Activated CD8-positive, alpha-beta memory T cell treated with anti-CD3 and anti-CD28 coated beads, Interleukin-2, amount 50 U/mL, for 4 hours (primary cell): ENCODE measurements around the gene TMEM119.
A peak's percentile ranks its signal among the peaks of the same experiment; 100 is the strongest.
"Not testable (repeated sequence)": the region's sequence is repeated elsewhere in the genome, so short reads cannot be mapped to it uniquely, and the experiment has no call there.

Source experiments
- DNase-seq: peaks from one replicate; pipeline ENCODE4 v3.0.0-alpha.2; 2020

The TMEM119 gene

DNA sequence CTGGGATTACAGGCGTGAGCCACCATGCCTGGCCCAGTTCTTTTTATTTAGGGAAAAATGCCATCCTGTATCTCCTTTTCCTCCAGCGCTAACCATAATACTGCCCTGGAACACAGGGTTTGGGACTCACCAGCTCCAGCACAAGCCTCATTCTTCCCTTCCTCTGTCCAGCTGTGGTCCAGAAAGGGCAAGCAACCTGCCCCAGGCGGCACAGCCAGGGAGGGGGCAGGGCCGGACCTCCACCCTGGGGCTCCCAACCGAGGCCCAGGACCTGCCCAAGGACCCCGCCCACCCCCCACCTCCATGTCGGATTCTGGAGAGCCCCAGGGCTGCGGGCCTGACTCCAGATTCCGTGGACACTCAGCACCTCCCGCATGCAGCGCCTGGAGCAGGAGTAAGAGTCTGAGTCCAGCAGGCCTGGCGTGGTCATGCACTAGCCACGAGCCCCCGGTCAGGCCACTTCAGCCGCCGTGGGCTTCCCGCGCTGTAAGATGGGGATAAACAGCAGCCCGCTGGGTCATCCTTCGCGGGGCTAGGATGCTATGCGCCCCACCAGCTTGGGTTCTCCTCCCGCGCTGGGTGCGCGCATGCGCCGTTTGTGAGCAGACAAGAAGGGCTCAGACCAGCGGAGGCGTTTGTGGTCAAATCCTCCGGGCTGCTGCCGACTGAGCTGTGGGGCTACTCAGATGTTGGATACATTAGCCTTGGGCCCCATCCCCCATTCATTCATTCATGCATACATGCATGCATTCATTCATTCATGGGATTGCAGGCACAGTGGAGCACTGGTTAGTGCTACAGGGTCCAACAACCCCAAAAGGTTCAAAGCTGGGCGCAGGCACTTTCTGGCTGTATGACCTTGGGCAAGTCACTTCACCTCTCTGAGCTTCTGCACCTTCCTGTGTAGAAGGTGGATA lies 16.3 kb downstream of the TMEM119 start:
- no peak for DNase-seq

DNA sequence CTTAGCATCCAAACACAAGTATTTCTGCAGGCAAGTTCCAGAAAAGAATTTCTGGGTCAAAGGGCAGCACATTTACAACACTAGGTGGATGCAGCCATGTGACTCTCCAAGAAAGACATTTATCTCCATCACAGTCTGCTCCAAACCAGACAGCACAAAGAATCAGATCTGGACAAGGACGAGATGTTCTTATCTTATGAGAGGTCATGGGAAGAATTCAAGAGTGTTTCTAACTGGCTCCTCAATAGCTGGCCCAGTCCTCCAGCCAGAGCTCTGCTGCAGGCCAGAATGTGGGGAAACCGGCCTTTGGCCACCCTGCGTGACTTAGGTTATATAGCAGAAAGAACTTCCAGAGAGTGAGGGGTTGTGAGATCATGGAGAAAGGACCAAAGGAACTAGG lies 17.4 kb downstream of the TMEM119 start:
- DNase-seq: no peak

DNA sequence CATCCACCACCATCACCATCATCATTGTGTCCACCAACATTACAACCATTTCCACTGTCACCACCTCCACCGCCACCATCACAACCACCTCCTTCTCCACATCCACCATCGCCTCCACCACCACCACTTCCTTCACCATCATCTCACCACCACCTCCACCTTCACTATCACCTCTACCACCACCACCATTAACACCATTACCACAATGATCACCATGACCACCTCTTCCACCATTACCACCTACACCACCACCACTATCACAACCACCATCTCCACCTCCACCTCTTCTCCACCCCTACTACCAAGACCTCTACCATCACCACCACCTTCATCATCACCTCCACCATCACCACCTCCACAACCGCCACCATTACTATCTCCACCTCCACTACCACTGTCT lies 19.1 kb downstream of the TMEM119 start:
- DNase-seq: no peak

DNA sequence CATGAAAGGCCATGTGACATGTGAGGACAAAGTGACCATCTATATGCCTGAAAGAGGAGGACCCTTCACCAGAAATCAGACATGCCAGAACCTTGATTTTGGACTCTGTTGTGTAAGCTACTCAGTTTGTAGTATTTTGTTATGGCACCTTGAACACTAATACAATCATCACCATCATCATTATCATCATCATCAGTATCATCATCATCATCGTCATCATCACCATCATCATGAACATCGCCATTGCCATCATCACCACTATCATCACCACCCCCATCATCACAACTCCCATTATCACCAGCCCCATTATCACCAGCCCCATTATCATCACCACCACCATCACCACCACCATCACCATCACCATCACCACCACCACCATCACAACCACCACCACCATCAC lies 19.6 kb downstream of the TMEM119 start:
- no peak for DNase-seq

DNA sequence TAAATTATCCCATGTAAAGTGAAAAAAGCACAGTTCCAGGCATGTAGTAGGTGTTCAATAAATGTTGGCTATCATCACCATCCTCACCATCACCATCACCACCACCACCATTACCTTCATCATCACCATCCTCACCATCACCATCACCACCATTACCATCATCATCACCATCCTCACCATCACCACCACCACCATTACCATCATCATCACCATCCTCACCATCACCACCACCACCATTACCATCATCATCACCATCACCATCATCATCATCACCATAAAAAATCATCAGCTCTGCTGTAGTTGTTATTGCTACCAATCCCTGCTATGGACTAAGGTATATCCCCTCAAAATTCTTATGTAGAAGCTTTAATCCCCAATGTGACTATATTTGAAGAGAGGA lies 20.4 kb downstream of the TMEM119 start:
- DNase-seq: no peak

DNA sequence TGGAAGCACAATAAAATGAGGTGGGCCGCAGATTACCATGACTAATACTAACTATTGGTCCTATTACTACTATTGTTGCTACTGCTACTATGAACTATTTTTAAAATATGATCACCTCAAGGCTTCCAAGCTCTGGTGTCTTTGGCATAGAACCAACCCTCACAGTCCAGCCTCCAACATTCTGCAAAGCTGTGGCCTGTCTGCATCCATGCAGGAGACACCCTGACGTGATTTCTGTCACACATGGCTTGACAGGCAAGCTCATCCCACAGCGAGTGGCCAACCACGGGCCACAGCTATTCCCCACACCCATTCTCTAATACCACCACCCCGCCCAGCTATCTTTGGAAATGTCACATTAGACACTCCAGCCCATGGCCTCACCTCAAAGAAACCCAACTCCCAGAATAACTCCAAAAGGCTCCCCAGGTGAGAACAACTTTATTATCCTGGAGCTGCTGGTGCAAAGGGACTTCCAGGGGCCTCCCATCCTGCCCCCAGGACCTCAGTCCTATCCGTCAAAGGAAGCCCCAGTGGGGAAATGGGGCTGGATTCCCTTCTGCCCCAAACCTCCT lies 21.1 kb downstream of the TMEM119 start:
- no peak for DNase-seq

DNA sequence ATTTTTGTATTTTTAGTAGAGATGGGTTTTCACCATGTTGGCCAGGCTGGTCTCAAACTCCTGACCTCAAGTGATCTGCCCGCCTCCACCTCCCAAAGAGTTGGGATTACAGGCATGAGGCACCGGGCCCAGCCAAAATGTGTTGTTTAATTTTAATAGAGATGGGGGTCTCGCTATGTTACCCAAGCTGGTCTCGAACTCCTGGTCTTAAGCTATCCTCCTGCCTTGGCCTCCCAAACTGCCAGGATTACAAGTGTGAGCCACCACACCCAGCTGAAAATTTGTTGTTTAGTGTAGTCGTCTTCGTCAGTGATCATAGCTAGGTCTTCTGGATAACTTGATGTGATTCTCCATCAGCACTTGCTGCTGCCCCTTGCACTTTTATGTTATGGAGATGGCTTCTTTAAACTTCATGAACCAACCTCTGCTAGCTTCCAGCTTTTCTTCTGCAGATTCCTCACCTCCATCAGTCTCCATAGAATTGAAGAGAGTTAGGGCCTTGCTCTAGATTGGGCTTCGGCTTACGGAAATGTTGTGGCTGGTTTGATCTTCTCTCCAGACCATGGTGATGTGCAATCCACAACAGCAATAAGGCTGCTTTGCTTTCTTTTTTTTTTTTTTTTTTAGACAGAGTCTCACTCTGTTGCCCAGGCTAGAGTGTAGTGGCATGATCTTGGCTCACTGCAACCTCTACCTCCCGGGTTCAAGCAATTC lies 22.5 kb downstream of the TMEM119 start:
- DNase-seq: no peak

DNA sequence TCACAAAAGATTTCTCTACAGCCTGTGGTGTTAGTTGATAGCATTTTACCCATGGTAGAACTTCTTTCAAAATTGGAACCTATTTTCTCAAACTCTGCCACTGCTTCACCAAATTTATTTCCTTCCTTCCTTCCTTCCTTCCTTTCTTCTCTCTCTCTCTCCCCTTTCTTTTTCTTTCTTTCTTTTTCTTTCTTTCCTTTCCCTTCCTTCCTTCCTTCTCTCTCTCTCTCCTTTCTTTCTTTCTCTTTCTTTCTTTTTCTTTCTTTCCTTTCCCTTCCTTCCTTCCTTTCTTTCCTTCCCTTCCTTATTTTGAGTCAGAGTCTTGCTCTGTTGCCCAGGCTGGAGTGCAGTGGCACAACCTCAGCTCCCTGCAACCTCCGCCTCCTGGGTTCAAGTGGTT lies 23.6 kb downstream of the TMEM119 start:
- DNase-seq: not testable (repeated sequence)

DNA sequence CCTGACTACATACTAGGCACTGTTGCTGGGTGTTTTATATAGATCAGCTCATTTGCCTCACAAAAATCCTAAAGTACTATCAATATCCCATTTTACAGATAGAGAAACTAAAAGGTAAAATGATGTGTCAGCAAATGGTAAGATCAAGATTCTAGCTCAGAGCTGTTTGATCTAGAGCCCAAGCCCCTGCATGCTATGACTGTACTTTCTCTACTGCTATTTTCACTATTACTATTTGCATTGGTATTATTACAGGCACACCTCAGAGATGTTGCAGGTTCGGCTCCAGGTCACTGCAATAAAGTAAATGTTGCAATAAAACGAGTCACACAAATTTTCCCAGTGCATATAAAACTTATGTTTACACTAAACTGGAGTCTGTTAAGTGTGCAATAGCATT lies 24.6 kb downstream of the TMEM119 start:
- DNase-seq: no peak

DNA sequence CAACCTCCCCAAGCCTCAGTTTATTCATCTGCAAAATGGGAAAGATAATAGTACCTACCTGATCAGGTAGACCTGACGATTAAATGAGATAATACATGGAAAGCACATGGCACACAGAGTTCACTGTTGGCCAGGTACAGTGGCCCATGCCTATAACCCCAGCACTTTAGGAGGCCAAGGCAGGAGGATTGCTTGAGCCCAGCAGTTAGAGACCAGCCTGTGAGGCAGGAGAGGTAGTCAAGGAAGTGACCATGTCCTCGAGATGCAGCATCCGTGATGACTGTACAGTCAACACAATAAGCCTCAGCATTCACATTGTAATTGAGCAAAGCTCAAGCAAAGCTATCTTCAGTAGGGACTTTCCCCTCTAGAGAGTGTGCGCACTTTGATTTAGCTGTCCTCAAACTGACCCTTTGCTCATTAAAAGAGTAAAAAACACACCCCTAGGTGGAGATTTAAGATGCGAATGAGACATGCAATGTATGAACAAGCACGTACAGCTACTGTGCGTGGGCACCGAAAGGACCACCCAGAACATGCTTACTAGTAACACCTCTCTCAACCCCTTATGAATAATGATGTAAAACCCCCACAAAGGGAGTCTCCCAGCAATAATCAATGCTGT lies 25.6 kb downstream of the TMEM119 start:
- no peak for DNase-seq

DNA sequence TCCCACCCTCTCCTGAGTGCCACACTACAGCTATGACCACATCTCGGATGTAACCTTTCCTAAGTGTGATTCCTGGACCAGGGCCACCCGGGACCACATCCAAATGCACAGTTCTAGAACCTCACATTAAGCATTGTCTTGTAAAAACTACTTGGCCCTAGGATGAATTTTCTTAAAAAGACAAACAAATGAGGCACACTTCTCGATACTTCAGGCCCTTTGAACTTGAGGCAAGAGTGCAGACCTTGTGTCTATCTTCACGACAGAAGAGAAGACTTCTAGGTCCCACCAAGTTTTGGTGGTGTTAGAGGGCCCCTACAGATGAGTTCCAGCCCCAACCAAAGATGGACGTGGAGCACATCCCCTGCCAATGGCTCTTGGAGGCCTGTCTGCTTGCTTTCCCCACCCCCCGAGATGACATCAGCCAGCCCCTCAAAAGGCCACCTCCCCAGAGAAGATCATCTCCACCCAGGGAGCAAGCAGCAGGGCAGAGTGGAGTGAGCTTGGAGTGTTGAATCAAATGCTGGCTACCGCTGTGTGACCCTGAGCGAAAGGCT lies 26.2 kb downstream of the TMEM119 start:
- no peak for DNase-seq

DNA sequence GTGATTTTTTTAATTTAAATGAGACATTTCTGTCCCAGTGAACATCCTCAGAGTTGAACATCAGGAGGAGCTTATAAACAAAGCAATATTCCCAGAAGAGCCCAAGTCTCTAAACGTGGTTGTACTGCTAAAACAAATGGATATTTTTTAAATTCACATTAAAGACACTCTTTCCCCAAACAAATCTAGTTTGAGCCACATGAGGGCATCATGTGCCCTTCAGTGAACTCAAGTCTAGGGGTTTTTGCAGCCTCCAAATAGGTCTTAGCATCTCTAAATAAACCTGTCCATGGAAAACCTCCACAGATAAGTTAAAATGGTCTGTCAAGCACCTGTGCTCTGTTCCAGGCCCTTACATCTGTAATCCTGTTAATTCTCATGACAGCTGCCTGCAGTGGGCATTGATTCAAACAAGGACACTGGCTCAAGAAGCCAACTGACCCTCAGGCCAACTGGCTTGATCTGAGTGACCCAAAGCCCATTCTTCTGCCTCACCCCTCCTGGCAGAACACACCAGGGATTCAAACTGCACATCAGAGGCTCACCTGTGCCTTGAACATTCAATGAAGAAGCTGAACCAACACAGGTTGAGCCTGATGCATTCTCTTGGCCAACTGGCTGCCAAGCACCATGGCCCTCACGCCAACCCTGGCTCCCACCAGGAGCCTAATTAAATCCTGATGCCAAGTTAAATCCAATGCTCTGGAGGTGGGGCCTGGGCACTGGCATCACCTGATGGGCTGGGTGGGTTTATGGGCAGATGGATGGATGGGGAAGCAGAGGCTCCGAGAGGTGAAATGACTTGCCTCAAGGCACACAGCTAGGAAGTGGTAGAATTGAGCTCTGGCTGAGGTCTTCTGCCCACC lies 26.9 kb downstream of the TMEM119 start:
- no peak for DNase-seq

DNA sequence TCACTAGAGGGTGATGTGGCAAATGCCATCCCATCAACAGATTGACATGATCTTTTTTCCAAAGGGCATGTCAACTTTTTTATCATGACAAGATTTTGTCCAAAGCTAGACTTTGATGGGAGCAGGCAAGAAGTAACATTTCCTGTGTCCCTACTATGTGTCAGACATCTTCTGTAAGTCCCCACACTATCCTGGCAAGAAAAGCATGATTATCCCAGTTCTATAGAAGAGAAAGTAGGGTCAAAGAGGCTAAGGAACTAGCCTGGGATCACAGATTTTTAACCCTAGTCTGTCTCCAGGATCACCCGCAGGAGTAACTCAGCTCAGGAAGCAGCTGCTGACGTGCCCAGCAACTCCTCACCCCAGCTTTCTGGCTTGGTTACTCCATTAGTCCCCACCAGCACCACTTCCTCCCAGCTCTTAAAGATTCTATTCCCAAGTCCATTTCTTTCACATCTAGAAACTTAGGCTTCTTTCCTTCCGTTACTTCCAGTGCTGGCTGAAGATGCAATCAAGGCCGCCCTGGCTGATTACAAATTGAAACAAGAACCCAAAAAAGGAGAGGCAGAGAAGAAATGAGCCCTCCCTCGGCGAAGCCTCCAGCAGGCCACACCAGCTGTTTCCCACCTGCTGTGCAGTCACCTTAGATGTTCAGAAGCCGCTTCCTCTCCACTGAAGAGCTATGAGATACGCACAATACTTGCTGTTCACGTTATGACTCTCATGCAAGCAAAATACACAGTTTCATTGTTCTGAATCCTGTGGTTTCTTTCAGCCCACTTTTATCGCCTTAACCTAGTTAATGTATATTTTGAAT lies 29.3 kb downstream of the TMEM119 start:
- DNase-seq: peak; percentile 53

DNA sequence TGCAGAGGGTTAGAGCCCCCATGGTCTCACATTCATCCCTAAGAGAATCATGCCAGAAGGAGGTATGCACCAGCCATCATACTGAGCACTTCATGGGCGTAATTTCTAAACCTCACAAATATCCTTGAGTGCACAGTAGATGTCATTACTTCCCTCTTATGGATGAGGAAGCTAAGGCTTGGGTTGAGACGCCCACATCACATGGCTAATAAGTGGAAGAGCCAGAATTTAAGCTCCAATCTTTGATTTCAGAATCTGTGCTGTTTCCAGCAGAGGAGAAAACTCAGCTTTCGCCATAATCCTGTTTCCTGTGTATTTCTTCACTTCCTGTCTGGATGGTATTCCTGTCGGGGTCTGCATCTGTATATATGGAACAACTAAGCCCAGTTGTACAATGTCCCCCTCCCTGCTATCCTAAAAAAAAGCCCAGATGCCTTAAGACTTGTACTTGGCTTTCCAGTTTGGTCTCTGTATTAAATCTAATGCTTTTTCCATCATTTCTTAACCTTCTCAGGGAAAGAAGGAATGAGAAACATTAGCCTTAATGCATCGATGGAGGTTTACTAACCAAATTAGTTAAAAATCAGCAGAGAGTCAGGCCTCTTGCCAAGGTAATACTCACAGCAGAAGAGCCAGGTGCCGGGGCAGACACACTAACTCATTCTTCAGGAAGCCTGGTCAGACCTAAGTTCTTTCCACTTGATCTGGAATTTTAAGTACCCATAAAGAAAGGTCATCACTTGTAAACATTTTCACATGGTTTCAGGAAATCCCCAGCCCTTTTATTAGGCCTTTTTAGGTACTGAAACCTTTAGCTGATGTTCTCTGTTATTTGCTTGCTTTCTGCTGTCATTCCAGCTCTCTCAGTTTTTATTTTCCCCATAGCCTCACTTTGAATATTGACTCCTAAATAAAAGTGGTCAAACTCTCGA lies 30.2 kb downstream of the TMEM119 start:
- DNase-seq: no peak

DNA sequence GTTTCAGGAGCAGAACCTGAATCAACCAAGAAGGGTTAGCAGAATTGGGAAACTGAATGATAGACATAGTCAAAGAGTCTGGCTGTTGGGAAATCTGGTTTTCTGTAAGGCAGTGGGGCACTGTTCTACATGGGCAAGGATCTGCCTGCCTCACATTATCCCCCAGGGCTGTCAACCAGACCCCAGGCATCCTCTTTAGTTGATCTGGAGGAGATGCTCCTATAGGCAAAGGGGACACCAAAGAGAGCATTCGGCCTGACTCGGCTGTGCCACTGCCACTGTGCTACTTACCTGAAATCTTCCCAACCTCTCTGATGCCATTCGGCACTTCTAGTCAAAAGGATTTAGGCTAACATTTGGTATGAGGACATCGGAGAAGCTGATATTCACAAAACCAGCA lies 31.4 kb downstream of the TMEM119 start:
- no peak for DNase-seq

DNA sequence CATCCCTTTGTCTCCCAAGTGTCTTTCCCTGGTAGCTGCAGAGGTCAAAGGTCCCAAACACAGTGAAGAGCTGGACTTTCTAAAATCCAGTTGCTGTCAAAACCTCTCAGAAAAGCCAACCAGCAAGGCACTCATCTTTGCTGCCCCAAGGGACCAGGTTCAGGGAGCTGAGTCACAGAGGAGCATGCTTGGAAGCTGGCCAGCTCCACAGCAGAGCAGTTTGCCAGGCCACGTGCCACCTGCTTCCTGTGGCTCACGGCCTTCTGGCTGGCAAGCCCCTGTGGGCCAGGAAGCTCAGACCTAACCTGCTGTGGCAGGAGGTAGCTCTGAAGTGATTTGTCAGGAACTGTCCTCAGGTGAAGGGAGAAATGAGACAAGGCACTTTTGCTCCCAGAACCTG lies 31.9 kb downstream of the TMEM119 start:
- peak; percentile 69 for DNase-seq

DNA sequence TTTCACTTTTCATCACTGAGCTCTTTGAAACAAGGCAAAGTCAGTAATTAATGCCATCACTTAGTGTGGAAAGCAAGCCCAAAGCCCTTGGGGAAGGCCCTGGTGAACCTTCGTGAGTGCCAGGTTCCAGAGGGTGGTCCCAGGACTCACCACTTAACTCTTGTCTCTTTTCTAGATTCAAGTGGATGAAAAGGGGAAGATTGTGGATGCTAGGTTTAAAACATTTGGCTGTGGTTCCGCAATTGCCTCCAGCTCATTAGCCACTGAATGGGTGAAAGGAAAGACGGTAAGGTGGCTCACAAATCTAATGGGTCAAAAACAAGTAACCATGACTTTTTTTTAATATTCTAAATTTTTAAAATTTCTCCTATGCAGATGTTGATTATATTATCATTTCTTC lies 32.7 kb downstream of the TMEM119 start:
- no peak for DNase-seq

DNA sequence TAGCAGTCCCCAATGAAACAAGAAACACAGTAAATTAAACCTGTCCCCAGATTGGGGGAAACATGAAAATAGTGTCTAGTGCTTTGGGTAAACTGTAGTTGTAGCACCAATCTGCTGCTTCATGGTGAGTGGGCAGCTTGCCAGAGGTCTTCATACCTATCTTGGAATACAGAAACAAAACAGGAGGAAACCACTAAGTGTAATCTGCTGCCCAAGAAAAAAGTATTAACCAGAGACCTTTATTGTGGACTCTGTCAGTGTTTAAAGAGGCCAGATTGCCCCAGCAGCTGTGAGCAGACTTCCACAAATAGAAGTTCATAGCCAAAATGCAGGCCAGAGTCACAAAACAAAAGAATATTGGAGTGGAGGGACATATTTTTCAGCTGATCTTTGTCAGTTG lies 33.2 kb downstream of the TMEM119 start:
- DNase-seq: no peak

DNA sequence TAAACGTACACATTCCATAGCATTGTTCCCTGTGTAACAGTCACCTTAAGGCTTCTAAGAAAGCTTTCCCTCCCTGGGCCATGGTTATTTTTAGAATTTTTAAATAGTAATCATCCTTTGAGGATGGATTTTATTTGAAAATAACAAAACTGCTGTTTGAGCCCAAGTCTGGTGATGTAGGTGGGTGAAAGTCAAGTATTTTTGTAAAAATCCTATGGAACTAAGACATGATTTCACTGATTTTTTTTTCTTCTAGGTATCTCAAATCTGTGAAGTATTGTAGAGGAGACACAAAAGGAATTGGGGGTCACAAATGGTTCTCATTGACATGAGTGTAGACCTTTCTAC lies 34.1 kb downstream of the TMEM119 start:
- DNase-seq: no peak

DNA sequence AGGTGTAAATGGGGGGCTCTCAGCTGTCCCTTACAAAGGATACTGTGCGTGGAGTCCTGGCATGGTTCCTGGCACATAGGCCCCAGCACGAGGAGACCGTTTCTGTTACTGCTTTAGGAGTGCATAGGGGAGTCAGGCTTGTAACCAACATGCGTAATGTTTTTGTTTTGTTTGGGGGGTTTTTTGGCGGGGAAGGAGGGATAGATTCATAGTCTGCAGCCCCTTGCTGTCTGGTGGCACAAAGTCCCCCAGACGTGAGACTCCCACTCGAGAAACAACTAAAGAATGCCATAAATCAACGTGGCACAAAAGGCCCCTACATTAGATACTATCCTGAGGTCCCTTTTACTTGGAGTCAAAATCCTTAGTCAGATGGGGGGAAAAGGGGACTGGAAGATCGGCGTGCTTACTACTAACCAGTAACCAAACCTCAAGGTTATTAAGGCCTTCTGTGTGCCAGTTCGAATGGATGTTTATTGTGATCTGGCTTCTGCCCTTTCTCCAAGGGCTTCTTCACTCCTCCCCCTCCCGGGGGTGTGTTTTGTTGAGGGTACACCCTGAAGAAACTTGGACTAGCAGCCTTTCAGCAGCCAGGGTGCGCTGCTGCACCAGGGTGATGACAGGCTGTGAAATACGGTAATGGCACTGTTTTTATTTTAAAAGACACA lies 34.6 kb downstream of the TMEM119 start:
- DNase-seq: peak; percentile 86
